Ovary (tissue), 9 donors: Measurements from ENCODE around the gene DHCR24. TPM values are rescaled to one million over a fixed set of nuclear protein-coding genes. Genes with fewer than 3 reads are reported as not detected.

Source experiments
- DNase-seq, 5 donors: peaks; one replicate each; pipeline ENCODE4 v3.0.0-alpha.2; 2019 to 2020
- H3K27ac ChIP-seq, 2 donors: fragments of 200-600 bp; one replicate each; pipeline versions ENCODE4 v1.5.1 to v1.8.0; 2019 to 2022
- H3K27me3 ChIP-seq: fragments of 200-600 bp; one replicate; pipeline ENCODE4 v1.8.0; 2022
- H3K36me3 ChIP-seq: fragments of 200-600 bp; sonication (generic); one replicate; pipeline ENCODE4 v1.5.1; 2019
- H3K4me1 ChIP-seq: one replicate; pipeline ENCODE4 v1.8.1; 2013; ENCODE audit warnings: mild to moderate bottlenecking, moderate library complexity; ENCODE audit not compliant: insufficient read depth
- H3K4me3 ChIP-seq: fragments of 200-600 bp; sonication (generic); one replicate; pipeline ENCODE4 v1.5.1; 2017
- H3K9me3 ChIP-seq, 2 donors: fragments of 200-600 bp in 1 of 2; sonication (generic) in 1 of 2; one replicate each; pipeline versions ENCODE4 v1.5.1 to v1.8.1; 2013 to 2019; ENCODE audit warnings: mild to moderate bottlenecking in 1 of 2, moderate library complexity in 1 of 2
- EP300 ChIP-seq: sonication (generic); formaldehyde crosslinking; IDR thresholded peaks from one replicate; pipeline ENCODE4 v1.6.1; 2017; ENCODE audit warnings: antibody characterized with exemption
- POLR2A ChIP-seq: fragments of 450-650 bp; IDR thresholded peaks from one replicate; pipeline ENCODE4 v1.6.1; 2017; ENCODE audit warnings: antibody characterized with exemption, mild to moderate bottlenecking, moderate library complexity
- WGBS, 3 donors: extraction: QIAGEN DNeasy Blood & Tissue Kit in 1 of 3; methylation state at CpG; one replicate each; pipeline versions ENCODE4 v1.1.5 to v1.1.7; 2013 to 2017; 5-methylcytosine and 5-hydroxymethylcytosine counted together
- intact Hi-C, 4 donors: fragments of 100-400 bp; cut with DNase I; formaldehyde crosslinking; loops; one replicate each; pipeline versions ENCODE4 v1.11.0 to v1.15.1; 2022 to 2023
- polyA plus RNA-seq, 2 donors: library from polyadenylated mRNA; stranded (reverse); fragments of 200-250 nt in 1 of 2; fragments of 350-450 nt in 1 of 2; fragmentation: Illumina TruSeq in 1 of 2; extraction: RNeasy Lipid Tissue Mini Kit (QIAGEN cat#74804) in 1 of 2; gene quantifications; one replicate each; pipeline ENCODE4 v1.2.3, GENCODE V29; 2013 to 2014
- total RNA-seq, 7 donors: library from RNA; depleted of rRNA in 2 of 7; stranded (reverse); fragments of >200 nt in 2 of 7; fragmentation: NEBNext Ultra II Directional in 3 of 7; extraction: Animal tissue kit (Norgen Biotek cat#: 25700) in 3 of 7; gene quantifications; one replicate each; pipeline versions ENCODE4 v1.1.0 to v1.2.4, GENCODE V29; 2016 to 2023
- TF ChIP-seq, protein P1 (sequence below), 3 donors: fragments of 450-650 bp in 2 of 3; fragments of 200-600 bp in 1 of 3; IDR thresholded peaks; one replicate each; pipeline versions ENCODE4 v1.5.1 to v1.8.0; 2016 to 2022; ENCODE audit warnings: antibody characterized with exemption in 3 of 3, mild to moderate bottlenecking in 1 of 3
- donor health status: DM: no; HTN: no; CAD: no; lungs with moderate emphysema.
- donor health status: DM: no; HTN: no; CAD: no.
- donor health status: Bipolar disorder and iron deficiency.
- donor health status: DM: yes; HTN: yes; CAD: no.
- donor health status: DM: no; HTN: no; CAD: no.
- donor health status: DM: yes; HTN: yes; CAD: no.

DHCR24 gene
- total and polyA plus RNA-seq, 9 donors: 10.5 to 1,394 (median 74.6) TPM

DNA sequence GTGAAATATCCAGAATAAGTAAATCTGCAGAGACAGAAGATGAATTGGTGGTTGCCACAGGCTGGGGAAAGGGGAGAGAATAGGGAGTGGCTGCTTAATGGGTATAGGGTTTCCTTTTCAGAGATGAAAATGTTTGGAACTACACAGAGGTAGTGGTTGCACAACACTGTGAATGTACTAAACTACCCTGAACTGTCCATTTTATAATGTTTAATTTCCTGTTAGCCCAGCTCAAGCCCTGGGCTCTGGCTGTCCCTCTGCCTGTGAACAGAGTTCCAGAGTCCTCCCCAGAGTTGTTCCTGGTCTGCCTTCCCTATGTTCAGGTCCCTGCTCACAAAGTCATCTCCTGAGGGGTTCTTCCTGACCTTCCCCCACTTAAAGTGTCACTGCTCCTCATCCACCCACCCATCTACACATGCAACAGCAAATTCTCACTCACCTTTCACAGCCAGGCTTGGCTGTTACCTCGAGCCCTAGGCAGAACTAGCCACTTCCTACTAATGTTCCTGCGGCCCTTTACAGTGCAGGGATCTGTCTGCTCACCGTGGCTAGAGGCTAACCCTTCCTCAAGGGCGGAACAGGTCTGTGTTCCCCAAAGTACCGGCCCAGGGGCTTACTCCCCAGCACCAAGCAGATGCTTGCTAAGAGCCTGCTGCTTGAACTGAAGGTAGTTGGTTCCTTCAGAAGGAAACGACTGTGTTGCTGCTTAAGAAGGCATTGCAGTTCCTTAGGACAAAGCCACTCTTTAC is 22.4 kb downstream of the DHCR24 start:
- Histone ChIP-seq H3K36me3 (no peaks in the 10 kb centered on the region), H3K4me1 (peaks cover 1% of the 10 kb centered on the region), H3K4me3 (no peak overlapping the region), H3K27me3 (no peaks in the 10 kb centered on the region), H3K9me3 (no peaks in the 10 kb centered on the region), H3K27ac (no peak overlapping the region)
- WGBS, 3 donors: 90 to 96% (median 92%) methylated on average over 6 of the region's 6 CpGs
- intact Hi-C loops: no loop called here
- no peak for TF ChIP-seq POLR2A
- TF ChIP-seq EP300: no peak
- TF ChIP-seq, protein P1, sequence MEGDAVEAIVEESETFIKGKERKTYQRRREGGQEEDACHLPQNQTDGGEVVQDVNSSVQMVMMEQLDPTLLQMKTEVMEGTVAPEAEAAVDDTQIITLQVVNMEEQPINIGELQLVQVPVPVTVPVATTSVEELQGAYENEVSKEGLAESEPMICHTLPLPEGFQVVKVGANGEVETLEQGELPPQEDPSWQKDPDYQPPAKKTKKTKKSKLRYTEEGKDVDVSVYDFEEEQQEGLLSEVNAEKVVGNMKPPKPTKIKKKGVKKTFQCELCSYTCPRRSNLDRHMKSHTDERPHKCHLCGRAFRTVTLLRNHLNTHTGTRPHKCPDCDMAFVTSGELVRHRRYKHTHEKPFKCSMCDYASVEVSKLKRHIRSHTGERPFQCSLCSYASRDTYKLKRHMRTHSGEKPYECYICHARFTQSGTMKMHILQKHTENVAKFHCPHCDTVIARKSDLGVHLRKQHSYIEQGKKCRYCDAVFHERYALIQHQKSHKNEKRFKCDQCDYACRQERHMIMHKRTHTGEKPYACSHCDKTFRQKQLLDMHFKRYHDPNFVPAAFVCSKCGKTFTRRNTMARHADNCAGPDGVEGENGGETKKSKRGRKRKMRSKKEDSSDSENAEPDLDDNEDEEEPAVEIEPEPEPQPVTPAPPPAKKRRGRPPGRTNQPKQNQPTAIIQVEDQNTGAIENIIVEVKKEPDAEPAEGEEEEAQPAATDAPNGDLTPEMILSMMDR (IDR thresholded peaks at IDR 0.05): no peak
- DNase-seq: peak in 1 of 5 donors; percentile 13

DNA sequence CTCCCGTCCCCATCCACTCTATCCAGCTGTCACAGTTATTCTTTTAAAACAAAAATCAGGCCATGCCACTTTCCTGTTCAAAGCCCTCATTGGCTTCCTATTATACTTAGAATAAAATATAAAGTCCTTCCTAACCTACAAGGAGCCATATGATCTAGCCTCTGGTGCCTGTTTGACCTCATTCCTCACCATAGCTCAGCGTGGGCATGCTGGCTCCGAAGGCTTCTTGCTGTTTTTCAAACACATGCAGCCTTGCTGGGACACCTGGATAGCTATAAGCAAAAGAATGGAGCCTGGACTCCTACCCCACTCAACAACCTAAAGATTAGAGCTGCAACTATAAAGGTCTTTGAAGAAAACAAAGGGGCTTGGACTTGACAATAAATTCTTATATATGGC is 23.7 kb downstream of the DHCR24 start:
- Histone ChIP-seq H3K27ac (no peak overlapping the region), H3K4me3 (no peak overlapping the region), H3K9me3 (no peaks in the 10 kb centered on the region), H3K27me3 (no peaks in the 10 kb centered on the region), H3K36me3 (no peaks in the 10 kb centered on the region), H3K4me1 (peaks cover 1% of the 10 kb centered on the region)
- WGBS, 3 donors: 77 to 79% (median 77%) methylated on average over 3 of the region's 3 CpGs
- intact Hi-C loops: no loop called here
- TF ChIP-seq POLR2A: no peak
- no peak for TF ChIP-seq EP300
- TF ChIP-seq, protein P1 (IDR thresholded peaks at IDR 0.05): no peak
- DNase-seq: no peak

- Histone ChIP-seq H3K4me1 (peaks cover 1% of the 10 kb centered on the region), H3K9me3 (no peaks in the 10 kb centered on the region), H3K4me3 (no peak overlapping the region), H3K27me3 (no peaks in the 10 kb centered on the region), H3K27ac (no peak overlapping the region), H3K36me3 (no peaks in the 10 kb centered on the region)
- intact Hi-C loops: no loop called here
- 56 to 62% (median 58%) methylated on average over 5 of the region's 5 CpGs for WGBS, 3 donors
- TF ChIP-seq POLR2A (no peak), EP300 (no peak)
- TF ChIP-seq, protein P1 (IDR thresholded peaks at IDR 0.05): no peak
- DNase-seq: peak in 1 of 5 donors; percentile 16
Measured at GRCh38 chr1:54861070-54861761, 25.8 kb downstream of the DHCR24 start.

DNA sequence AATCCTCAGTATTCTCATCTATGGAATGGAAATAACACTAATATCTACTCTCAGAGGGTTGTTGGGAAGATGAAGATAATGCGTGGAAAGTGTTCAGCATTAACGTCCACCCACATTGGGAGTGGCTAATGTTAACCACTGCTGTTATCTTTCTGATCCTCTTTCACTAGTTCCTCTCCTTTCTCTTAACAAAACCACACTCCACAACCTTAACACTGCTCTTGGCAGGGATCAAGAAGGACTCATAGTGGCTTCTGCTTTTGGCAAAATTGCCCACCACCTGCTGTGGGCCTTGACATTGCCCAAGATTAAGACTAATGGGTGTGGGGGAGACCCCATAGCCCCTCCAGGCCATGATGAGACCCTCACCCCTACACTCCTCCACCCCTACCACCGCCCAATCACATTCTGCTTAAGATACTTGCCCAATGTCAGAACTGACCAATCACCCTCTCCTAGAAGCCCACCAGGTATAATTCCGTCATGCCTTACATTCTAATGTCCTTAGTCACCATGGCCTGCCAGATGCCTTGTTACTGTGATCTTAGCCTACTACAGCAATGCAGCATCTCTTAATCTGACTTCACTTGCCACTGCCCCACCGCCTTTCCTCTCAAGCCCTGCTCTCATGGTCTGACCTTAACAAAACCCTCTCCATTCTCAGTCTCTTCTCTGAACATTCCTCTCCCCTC is 27.1 kb downstream of the DHCR24 start:
- TF ChIP-seq, protein P1 (IDR thresholded peaks at IDR 0.05): no peak
- no peak for TF ChIP-seq EP300
- TF ChIP-seq POLR2A: no peak
- Histone ChIP-seq H3K9me3 (no peaks in the 10 kb centered on the region), H3K4me1 (peaks cover 1% of the 10 kb centered on the region), H3K27me3 (no peaks in the 10 kb centered on the region), H3K4me3 (no peak overlapping the region), H3K36me3 (no peaks in the 10 kb centered on the region), H3K27ac (no peak overlapping the region)
- WGBS, 3 donors: 89 to 94% (median 92%) methylated on average over 5 of the region's 5 CpGs
- intact Hi-C loops: no loop called here
- DNase-seq: peak in 1 of 5 donors; percentile 4
